ENCODE results near the gene TBC1D22A.

- TF ChIP-seq CTCF (IDR thresholded peaks at IDR 0.05; ENCODE audit: poor library complexity, severe bottlenecking) (no peak), POLR2AphosphoS5 (IDR thresholded peaks at IDR 0.05) (no peak)
Measured at GRCh38 chr22:46783721-46784120, 21.3 kb downstream of the TBC1D22A start.
